HepG2 (cell line): ENCODE results near the gene SIN3A. TPM values are rescaled to one million over a fixed set of nuclear protein-coding genes. Genes with fewer than 3 reads are reported as not detected.

Experiments
- CREM ChIP-seq, 2 experiments: sonication (generic) in 1 of 2; formaldehyde crosslinking in 1 of 2; IDR thresholded peaks; 2 replicates each; pipeline versions ENCODE4 v1.4.0 to v1.6.1; 2016 to 2020; ENCODE audit warnings: antibody characterized with exemption in 1 of 2, mild to moderate bottlenecking in 1 of 2, missing genetic modification reagents in 1 of 2
- FOXJ3 ChIP-seq: sonication (generic); formaldehyde crosslinking; IDR thresholded peaks from 2 replicates; pipeline ENCODE4 v1.4.0; 2020; ENCODE audit warnings: missing genetic modification reagents, mild to moderate bottlenecking, borderline replicate concordance
- HNRNPK ChIP-seq: fragments of 200-400 bp; formaldehyde crosslinking; IDR thresholded peaks from 2 replicates; pipeline ENCODE4 v1.6.1; 2018; ENCODE audit warnings: low read length, low read depth, moderate library complexity, mild to moderate bottlenecking; ENCODE audit not compliant: poor library complexity, severe bottlenecking
- KLF11 ChIP-seq: IDR thresholded peaks from 2 replicates; pipeline ENCODE4 v1.6.1; 2016; ENCODE audit warnings: missing compliant biosample characterization
- POLR2A ChIP-seq, 2 experiments: IDR thresholded peaks; 2 replicates each; pipeline ENCODE4 v1.6.1; 2011; ENCODE audit warnings: low read depth in 2 of 2, low read length in 2 of 2, mild to moderate bottlenecking in 1 of 2, moderate library complexity in 1 of 2; ENCODE audit not compliant: insufficient read depth in 1 of 2
- PTBP1 ChIP-seq: fragments of 200-400 bp; formaldehyde crosslinking; IDR thresholded peaks from 2 replicates; pipeline ENCODE4 v1.6.1; 2018; ENCODE audit warnings: low read length, low read depth; ENCODE audit not compliant: poor library complexity, severe bottlenecking
- RBM22 ChIP-seq: fragments of 200-400 bp; formaldehyde crosslinking; optimal IDR thresholded peaks from 2 replicates; pipeline ENCODE3; 2017; ENCODE audit warnings: mild to moderate bottlenecking, low read length, moderate library complexity
- SALL1 ChIP-seq: sonication (generic); formaldehyde crosslinking; IDR thresholded peaks from 2 replicates; pipeline ENCODE4 v1.8.0; 2022; ENCODE audit warnings: mild to moderate bottlenecking, missing genetic modification reagents
- SIX4 ChIP-seq: sonication (generic); formaldehyde crosslinking; IDR thresholded peaks from 2 replicates; pipeline ENCODE4 v1.4.0; 2020; ENCODE audit warnings: missing genetic modification reagents
- TBX2 ChIP-seq: sonication (generic); formaldehyde crosslinking; IDR thresholded peaks from 2 replicates; pipeline ENCODE4 v1.5.0; 2020; ENCODE audit warnings: missing genetic modification reagents, mild to moderate bottlenecking, borderline replicate concordance
- ZFY ChIP-seq: sonication (generic); formaldehyde crosslinking; IDR thresholded peaks from 2 replicates; pipeline ENCODE4 v1.4.0; 2020; ENCODE audit warnings: missing genetic modification reagents
- ZNF484 ChIP-seq: sonication (generic); formaldehyde crosslinking; IDR thresholded peaks from 2 replicates; pipeline ENCODE4 v1.5.1; 2020; ENCODE audit warnings: mild to moderate bottlenecking, low read depth, missing genetic modification reagents, borderline replicate concordance
- ZNF496 ChIP-seq: sonication (generic); formaldehyde crosslinking; IDR thresholded peaks from 2 replicates; pipeline ENCODE4 v1.8.1; 2023; ENCODE audit warnings: mild to moderate bottlenecking, moderate library complexity, missing genetic modification reagents; ENCODE audit not compliant: insufficient replicate concordance
- ZNF841 ChIP-seq: sonication (generic); formaldehyde crosslinking; IDR thresholded peaks from 2 replicates; pipeline ENCODE4 v1.8.1; 2023; ENCODE audit warnings: missing genetic modification reagents, borderline replicate concordance
- polyA plus RNA-seq, 8 experiments: library from polyadenylated mRNA; depleted of rRNA in 3 of 8; stranded (reverse) in 7 of 8; unstranded in 1 of 8; fragments of >200 nt; fragmentation: Illumina TruSeq in 4 of 8; extraction: Trizol in 4 of 8; gene quantifications; 2 replicates each; pipeline versions ENCODE4 v1.2.1 to v1.2.3, GENCODE V29; 2011 to 2016; ENCODE audit warnings: low read depth in 4 of 8, missing spikeins in 1 of 8, mixed read lengths in 1 of 8; ENCODE audit not compliant: insufficient read depth in 1 of 8
- total RNA-seq, 5 experiments: library from RNA; depleted of rRNA; stranded (reverse); fragments of >200 nt; fragmentation: Illumina TruSeq; extraction: Trizol; gene quantifications; 2 replicates each; pipeline ENCODE4 v1.2.3, GENCODE V29; 2016; ENCODE audit warnings: low read depth in 1 of 5
- TF ChIP-seq, protein P1 (sequence below): sonication (generic); formaldehyde crosslinking; IDR thresholded peaks from 2 replicates; pipeline ENCODE4 v1.4.0; 2020; ENCODE audit warnings: mild to moderate bottlenecking, missing genetic modification reagents, borderline replicate concordance
- TF ChIP-seq, protein P2 (sequence below): sonication (generic); formaldehyde crosslinking; IDR thresholded peaks from 2 replicates; pipeline ENCODE4 v1.4.0; 2020; ENCODE audit warnings: missing genetic modification reagents
- TF ChIP-seq, protein P3 (sequence below): sonication (generic); formaldehyde crosslinking; IDR thresholded peaks from 2 replicates; pipeline ENCODE4 v1.9.0; 2022; ENCODE audit warnings: missing genetic modification reagents, mild to moderate bottlenecking, borderline replicate concordance
- TF ChIP-seq, protein P4 (sequence below): sonication (generic); formaldehyde crosslinking; IDR thresholded peaks from 2 replicates; pipeline ENCODE4 v1.9.0; 2022; ENCODE audit warnings: low read depth, missing genetic modification reagents
- TF ChIP-seq, protein P5 (sequence below): sonication (generic); formaldehyde crosslinking; IDR thresholded peaks from 2 replicates; pipeline ENCODE4 v1.5.1; 2020; ENCODE audit warnings: missing genetic modification reagents, mild to moderate bottlenecking, borderline replicate concordance

The SIN3A gene
- total and polyA plus RNA-seq, 2 of the 13 experiments (the other 11 are each of a cell fraction or from before 2014, with no cell fraction given) = 16.1 to 28.1 TPM

DNA sequence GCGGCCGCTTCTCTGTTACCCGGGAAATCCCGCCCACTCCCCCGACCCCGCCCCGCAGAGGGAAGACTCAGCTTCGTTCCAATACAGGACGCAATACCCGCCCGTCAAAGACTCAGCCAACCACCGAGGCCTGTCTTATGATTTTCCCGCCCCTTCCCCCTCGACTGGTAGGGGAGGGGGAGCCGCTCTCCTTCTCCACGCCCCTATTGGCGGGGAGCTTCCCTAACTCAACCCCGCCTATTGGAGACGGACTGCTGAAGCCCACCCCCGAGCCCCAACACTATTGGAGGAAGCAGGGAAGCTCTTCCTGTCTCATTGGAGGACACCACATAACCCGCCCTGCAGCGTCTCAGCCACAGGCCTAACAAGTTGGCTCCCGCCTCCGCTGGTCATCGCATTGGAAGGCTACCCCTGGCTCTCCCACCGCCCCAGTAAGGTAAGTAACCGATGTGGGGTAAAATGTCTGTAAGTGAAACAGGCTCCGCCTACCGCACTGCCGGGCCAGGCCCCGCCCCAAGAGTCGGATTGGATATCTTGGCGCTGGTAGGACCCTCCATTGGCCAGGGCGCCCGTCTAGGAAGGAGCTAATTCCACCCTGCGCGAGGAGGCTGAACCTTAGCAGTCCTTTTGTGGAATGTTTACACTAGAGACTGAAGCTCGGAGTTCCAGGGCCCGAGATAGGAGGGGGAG, at the start of gene SIN3A (continued):
- peak; percentile 23; the same call in 1 of the 2 replicates for TF ChIP-seq SALL1
- peak; percentile 48 for TF ChIP-seq CREM (IDR thresholded peaks at IDR 0.05)
- no peak for TF ChIP-seq CREM (CRISPR knock-in tag; IDR thresholded peaks at IDR 0.05)
- TF ChIP-seq POLR2A (IDR thresholded peaks at IDR 0.05; ENCODE audit: insufficient read depth in 1 of 2, low read depth in 2 of 2, low read length in 2 of 2) = peak in 1 of 2 experiments; percentile 58; a peak in 2 of 4 replicates
- TF ChIP-seq KLF11 (CRISPR knock-in tag) = 0 out of 2 replicates have a peak, but pooled peaks have one; percentile 14
- TF ChIP-seq, protein P1, sequence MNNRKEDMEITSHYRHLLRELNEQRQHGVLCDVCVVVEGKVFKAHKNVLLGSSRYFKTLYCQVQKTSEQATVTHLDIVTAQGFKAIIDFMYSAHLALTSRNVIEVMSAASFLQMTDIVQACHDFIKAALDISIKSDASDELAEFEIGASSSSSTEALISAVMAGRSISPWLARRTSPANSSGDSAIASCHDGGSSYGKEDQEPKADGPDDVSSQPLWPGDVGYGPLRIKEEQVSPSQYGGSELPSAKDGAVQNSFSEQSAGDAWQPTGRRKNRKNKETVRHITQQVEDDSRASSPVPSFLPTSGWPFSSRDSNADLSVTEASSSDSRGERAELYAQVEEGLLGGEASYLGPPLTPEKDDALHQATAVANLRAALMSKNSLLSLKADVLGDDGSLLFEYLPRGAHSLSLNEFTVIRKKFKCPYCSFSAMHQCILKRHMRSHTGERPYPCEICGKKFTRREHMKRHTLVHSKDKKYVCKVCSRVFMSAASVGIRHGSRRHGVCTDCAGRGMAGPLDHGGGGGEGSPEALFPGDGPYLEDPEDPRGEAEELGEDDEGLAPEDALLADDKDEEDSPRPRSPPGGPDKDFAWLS (CRISPR knock-in tag) = no peak
- peak; percentile 45 for TF ChIP-seq HNRNPK
- TF ChIP-seq, protein P2, sequence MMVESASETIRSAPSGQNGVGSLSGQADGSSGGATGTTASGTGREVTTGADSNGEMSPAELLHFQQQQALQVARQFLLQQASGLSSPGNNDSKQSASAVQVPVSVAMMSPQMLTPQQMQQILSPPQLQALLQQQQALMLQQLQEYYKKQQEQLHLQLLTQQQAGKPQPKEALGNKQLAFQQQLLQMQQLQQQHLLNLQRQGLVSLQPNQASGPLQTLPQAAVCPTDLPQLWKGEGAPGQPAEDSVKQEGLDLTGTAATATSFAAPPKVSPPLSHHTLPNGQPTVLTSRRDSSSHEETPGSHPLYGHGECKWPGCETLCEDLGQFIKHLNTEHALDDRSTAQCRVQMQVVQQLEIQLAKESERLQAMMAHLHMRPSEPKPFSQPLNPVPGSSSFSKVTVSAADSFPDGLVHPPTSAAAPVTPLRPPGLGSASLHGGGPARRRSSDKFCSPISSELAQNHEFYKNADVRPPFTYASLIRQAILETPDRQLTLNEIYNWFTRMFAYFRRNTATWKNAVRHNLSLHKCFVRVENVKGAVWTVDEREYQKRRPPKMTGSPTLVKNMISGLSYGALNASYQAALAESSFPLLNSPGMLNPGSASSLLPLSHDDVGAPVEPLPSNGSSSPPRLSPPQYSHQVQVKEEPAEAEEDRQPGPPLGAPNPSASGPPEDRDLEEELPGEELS (CRISPR knock-in tag) = no peak; the same call in 1 of the 2 replicates
- no peak for TF ChIP-seq SIX4
- TF ChIP-seq ZNF496 (CRISPR knock-in tag) = no peak
- TF ChIP-seq ZNF841 = no peak
- no peak for TF ChIP-seq PTBP1
- TF ChIP-seq RBM22 = no peak
- TF ChIP-seq FOXJ3 = no peak
- TF ChIP-seq ZNF484 (CRISPR knock-in tag) = no peak
- peak; percentile 45; the same call in 1 of the 2 replicates for TF ChIP-seq ZFY
- TF ChIP-seq, protein P3, sequence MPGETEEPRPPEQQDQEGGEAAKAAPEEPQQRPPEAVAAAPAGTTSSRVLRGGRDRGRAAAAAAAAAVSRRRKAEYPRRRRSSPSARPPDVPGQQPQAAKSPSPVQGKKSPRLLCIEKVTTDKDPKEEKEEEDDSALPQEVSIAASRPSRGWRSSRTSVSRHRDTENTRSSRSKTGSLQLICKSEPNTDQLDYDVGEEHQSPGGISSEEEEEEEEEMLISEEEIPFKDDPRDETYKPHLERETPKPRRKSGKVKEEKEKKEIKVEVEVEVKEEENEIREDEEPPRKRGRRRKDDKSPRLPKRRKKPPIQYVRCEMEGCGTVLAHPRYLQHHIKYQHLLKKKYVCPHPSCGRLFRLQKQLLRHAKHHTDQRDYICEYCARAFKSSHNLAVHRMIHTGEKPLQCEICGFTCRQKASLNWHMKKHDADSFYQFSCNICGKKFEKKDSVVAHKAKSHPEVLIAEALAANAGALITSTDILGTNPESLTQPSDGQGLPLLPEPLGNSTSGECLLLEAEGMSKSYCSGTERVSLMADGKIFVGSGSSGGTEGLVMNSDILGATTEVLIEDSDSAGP (CRISPR knock-in tag) = peak; percentile 55; the same call in 1 of the 2 replicates
- peak; percentile 42; the same call in 1 of the 2 replicates for TF ChIP-seq TBX2 (CRISPR knock-in tag)
- TF ChIP-seq, protein P4, sequence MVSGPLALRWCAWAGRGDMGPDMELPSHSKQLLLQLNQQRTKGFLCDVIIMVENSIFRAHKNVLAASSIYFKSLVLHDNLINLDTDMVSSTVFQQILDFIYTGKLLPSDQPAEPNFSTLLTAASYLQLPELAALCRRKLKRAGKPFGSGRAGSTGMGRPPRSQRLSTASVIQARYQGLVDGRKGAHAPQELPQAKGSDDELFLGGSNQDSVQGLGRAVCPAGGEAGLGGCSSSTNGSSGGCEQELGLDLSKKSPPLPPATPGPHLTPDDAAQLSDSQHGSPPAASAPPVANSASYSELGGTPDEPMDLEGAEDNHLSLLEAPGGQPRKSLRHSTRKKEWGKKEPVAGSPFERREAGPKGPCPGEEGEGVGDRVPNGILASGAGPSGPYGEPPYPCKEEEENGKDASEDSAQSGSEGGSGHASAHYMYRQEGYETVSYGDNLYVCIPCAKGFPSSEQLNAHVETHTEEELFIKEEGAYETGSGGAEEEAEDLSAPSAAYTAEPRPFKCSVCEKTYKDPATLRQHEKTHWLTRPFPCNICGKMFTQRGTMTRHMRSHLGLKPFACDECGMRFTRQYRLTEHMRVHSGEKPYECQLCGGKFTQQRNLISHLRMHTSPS (CRISPR knock-in tag) = no peak
- TF ChIP-seq, protein P5, sequence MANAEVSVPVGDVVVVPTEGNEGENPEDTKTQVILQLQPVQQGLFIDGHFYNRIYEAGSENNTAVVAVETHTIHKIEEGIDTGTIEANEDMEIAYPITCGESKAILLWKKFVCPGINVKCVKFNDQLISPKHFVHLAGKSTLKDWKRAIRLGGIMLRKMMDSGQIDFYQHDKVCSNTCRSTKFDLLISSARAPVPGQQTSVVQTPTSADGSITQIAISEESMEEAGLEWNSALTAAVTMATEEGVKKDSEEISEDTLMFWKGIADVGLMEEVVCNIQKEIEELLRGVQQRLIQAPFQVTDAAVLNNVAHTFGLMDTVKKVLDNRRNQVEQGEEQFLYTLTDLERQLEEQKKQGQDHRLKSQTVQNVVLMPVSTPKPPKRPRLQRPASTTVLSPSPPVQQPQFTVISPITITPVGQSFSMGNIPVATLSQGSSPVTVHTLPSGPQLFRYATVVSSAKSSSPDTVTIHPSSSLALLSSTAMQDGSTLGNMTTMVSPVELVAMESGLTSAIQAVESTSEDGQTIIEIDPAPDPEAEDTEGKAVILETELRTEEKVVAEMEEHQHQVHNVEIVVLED (CRISPR knock-in tag) = 0 out of 2 replicates have a peak, but pooled peaks have one; percentile 10
